NCI-H2196 treated with DMSO at 0.1 percent for 48 hours (cell line): Measurements from ENCODE around the gene APOB.

Experiments
- DNase-seq: peaks from one replicate; lab custom pipeline; 2025; ENCODE audit not compliant: unreplicated experiment; lab: John Stamatoyannopoulos, UW

The APOB gene, protein sequence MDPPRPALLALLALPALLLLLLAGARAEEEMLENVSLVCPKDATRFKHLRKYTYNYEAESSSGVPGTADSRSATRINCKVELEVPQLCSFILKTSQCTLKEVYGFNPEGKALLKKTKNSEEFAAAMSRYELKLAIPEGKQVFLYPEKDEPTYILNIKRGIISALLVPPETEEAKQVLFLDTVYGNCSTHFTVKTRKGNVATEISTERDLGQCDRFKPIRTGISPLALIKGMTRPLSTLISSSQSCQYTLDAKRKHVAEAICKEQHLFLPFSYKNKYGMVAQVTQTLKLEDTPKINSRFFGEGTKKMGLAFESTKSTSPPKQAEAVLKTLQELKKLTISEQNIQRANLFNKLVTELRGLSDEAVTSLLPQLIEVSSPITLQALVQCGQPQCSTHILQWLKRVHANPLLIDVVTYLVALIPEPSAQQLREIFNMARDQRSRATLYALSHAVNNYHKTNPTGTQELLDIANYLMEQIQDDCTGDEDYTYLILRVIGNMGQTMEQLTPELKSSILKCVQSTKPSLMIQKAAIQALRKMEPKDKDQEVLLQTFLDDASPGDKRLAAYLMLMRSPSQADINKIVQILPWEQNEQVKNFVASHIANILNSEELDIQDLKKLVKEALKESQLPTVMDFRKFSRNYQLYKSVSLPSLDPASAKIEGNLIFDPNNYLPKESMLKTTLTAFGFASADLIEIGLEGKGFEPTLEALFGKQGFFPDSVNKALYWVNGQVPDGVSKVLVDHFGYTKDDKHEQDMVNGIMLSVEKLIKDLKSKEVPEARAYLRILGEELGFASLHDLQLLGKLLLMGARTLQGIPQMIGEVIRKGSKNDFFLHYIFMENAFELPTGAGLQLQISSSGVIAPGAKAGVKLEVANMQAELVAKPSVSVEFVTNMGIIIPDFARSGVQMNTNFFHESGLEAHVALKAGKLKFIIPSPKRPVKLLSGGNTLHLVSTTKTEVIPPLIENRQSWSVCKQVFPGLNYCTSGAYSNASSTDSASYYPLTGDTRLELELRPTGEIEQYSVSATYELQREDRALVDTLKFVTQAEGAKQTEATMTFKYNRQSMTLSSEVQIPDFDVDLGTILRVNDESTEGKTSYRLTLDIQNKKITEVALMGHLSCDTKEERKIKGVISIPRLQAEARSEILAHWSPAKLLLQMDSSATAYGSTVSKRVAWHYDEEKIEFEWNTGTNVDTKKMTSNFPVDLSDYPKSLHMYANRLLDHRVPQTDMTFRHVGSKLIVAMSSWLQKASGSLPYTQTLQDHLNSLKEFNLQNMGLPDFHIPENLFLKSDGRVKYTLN (N-terminal part only)

DNA sequence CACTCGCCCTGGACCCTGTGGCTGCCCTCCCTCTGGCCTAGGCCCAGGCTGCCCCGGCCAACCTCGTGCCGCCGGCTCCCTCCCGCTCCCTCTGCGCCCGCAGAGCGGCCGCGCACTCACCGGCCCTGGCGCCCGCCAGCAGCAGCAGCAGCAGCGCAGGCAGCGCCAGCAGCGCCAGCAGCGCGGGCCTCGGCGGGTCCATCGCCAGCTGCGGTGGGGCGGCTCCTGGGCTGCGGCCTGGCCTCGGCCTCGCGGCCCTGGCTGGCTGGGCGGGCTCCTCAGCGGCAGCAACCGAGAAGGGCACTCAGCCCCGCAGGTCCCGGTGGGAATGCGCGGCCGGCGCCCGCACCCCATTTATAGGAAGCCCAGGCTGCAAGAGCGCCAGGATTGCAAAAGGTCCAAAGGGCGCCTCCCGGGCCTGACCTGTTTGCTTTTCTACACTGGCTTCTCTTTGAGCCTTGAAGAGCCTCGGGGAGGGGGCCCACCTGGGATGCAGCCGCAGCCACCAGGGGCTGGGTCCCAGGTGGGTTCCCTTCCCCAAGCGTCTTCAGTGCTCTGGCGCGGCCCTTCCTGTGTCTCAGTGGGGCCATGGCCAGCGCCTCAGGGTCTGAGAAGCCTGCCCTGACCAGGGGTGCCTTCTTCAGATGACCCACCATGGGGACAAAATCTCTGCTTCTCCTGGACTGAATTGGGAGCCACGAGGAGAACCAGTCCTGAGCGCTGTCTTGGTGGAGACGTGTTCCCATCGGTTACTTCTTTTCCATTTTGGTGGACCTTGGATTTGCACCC is at the start of gene APOB:
APOB (minus strand) TSS at position 330 of the 789 bp plus-strand sequence; CDS start at position 202, 128 bp downstream.
- no peak for DNase-seq

DNA sequence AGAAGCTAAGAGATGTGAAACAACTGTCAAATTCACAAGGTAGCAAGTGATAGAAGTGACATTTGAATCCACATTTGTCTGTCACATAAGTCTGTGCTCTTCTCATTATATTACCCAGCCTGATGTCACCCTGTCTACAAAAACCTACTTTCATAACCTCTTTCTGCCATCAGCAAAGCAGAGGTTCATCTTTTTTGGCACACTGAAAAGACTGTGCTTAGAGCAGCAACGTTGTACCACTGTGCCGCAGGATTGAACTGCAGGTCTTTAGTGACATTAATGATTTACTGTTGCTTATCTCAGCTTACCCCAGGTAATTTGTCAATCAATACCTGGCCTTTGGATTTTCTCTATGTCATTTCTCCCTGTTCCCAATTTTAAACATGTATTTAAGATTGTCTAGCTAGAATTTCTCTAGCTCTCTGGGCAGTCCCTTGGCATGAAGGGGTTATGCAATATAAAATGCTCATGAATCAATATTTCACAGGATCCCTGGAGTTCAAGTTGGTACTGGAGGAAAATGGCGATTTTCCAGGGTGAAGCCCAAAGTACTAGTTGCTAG is 48.5 kb upstream of the APOB start:
- DNase-seq = no peak

DNA sequence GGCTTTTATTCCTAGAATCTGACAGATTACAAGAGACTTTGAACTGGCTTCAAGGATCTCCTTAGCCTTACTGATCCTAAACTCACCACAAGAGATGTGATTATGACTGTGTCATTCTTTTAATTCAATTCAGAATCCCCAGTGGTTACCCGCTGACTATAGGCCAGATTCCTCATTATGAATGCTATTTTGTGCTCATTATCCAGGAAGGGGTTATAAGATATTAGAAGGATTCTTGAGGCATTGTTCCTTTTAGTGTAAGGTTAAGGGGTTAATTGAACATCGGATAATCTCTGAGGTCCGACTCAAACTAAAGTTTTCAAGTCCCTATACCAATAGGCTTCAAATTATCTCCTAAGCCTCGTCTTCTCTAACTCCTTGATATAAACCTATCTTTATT is 40.5 kb upstream of the APOB start:
- DNase-seq = no peak

DNA sequence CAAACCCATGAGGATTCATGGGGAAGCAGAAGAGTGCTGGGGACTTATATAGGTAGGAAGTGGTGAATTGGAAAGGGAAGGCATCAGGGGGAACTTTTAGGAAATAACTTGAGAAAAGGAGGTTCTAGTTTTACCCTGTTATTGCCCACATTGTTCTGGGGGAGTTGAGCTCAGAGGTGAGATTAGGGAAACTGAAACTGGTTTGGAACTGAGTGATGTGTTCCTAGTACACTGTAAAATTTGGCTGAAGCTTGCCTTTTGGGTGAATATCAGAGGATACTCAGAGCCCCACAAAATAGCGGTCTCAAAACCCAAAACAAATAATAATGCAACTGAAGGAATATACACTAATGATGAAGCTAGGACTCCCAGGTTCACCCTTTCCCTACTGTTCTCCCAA is 39.6 kb upstream of the APOB start:
- no peak for DNase-seq

DNA sequence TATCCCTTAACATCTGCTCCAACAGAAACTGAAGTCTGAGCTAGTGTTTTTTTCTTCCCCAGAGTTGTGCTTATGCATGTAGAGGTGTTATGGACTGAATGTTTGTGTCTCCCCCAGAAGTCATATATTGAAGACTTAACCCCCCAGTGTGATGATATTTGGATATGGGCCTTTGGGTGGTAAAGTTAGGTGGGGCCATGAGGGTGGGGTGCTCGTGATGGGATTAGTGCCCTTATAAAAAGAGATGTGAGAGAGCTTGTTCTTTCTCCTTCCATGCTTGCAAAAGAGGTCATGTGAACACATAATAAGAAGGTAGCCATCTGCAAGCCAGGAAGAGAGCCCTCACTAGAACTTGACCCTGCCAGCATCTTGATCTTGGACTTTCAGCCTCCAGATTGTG is 34.4 kb upstream of the APOB start:
- DNase-seq = no peak

DNA sequence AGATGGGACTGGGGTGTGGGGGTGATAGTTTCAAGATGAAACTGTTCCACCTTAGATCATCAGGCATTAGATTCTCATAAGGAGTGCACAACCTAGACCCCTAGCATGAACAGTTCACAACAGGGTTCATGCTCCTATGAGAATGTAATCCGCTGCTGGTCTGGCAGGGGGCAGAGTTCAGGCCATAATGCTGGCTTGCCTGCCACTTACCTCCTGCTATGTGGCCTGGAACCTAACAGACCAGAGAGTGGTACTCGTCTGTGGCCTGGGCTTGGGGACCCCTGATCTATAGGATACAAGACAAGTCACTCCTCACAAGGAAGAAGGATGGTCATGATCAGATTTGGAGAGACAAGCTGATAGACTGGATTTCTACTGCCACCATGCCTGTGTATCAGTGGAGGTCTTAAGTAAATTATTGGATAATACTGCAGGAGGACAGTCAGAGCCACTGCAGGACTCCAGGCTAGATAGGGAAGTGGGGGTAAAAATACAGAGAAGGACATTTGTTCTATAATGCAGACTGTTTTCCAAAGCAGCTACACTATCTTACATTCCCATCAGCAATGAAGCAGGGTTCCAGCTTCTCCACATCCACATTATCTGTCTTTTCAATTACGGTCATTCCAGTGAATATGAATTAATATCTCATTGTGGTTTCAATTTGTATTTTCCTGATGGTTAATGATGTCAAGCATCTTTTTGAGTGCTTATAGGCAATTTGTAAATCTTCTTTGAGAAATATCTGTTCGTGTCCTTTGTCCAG is 28.8 kb upstream of the APOB start:
- no peak for DNase-seq

DNA sequence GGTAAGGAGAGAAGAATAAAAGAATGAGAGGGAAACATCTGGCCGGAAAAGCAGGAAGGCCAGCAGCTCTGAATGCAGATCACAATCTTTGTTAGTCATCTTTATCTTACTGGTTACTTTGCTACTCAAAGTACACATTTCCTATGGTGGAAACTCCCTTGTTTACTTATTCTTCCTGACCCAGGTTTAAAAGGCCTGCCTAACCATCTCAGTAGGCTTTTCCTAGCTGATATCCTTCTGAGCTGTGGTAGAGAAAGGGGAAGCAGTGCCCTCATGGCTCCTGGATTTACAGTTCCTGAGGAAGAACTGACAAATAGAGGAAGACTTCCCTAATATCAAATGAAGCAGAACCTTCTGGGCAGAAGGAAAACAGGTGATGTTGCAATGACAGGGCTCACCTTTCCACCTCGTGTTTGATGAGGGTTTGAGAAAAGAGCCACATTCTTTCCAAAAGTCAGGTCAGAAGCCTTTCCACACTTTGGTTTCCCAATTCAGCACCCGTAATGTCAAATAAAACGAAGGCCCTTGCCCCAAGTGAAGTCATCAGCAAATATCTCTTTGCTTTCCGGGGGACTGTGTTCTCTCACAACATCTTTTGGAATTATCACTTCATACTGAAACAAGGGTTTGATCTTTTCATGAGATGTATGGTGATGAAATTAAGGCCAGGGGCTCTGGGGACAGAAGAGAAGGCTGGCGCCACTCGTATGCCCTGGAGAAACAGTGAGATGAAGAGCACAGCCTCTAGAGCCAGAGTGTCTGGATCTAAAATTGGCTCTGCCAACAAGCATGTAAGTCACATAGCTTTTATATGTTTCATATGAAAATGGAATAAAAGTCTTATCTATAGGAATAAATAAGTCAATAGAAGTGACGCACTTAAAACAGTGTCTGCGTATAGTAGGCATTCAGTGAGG is 26.7 kb upstream of the APOB start:
- no peak for DNase-seq

DNA sequence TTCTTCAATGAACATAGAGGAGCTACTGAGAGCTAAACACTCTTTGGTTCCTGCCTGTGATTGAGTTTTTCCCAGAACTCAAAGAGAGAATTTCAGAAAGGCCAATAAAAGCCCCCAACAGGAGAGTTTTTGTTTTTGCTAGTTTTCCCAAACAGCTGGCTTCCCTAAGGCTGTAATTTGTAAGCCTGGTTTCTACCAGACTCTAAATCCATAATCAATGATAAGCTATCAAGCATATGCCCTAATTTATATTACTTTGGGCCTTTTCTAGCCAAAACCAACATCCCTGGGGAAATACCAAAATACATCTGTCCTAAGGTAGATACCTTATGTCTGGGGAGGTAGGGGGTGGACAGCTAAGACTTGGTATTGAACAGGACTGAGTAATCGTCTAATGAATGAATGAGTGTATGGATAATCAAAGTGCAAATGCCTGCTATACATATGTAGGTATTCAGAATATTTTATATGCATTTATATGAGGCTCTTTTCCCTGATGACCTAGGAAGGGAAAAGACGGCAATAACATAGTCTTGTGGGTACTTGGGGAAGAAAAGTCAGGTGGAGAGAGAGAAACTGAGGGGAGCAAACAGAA is 26.0 kb upstream of the APOB start:
- no peak for DNase-seq

DNA sequence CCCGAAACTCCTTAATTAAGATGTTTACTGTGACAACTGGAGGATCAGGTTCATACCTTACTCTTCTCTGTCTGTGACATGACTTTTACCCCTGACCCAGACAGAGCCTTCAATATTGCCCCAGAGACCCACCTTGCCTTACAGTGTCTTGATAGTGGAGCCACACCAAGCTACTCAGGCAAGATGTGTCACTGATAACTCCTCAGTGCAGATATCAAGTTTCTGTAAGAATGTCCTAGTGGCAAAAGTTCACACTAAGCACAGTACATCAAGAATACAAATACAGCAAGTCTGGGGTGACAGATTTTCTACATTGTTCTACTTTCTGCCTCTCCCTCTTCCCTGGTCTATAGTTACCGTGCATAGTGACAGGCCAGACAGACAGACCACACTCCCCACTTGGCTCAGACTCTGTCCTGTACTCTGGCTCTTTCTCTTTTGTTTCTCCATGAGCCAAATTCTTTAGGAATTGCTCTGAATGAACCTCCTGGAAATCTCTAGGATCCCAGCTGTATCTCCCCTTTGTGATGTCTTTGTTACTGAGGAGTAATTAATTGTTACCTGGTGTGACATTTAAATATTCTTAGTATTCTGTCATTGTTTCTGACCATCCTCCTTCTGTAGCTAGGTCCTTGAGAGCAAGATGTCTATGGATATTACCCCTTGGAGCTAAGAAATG is 24.1 kb upstream of the APOB start:
- DNase-seq = no peak

DNA sequence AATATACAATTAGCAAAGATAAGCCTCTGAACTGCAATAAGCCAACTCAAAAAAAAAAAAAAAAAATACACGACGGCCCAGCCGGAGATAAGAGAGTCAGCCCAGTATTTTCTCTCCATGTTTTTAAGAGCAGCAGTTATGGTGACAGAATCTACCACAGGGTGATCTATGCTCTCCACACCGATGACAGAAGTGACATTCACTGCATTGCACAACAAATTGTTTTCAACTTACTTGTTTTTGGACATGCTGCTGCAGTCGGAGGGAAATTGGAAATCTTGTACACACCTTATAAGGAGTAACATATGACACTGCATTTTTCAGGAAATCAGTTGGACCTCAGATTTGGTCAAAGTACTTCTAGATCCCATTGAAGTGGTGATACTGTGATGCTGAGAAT is 23.3 kb upstream of the APOB start:
- no peak for DNase-seq

DNA sequence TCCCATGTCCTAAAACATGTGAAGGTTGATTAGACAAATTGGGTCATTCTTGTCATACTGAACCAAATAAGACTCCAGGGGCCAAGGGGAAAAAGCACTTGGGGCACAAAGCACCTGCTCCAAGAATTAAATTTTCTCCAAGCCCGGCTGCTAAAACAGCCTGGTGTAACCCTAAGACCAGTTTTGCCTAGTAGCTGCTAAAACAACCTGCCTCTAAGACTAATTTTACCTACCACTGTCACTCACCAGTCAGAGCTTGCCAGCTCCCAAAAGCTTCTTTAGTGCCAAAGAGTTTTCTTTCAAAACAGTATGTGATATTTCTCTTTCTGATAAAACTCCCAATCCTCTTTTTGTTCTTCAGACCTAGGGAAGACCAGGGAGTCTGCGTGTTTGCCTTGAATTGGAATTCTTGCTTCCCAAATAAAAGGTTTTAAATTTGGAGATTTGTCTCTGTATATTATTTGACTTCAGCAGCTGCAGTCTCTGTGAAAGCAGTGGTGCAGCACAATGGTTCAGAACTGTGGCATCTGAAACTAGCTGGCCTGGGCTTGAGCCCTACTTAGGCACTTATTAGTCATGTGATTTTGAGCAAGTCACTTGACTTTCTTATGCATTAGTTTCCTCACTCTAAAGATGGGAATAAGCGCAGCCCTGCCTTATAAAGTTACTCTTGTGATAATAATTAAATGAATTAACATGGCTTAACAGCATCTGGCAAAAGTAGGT is 16.2 kb upstream of the APOB start:
- no peak for DNase-seq

DNA sequence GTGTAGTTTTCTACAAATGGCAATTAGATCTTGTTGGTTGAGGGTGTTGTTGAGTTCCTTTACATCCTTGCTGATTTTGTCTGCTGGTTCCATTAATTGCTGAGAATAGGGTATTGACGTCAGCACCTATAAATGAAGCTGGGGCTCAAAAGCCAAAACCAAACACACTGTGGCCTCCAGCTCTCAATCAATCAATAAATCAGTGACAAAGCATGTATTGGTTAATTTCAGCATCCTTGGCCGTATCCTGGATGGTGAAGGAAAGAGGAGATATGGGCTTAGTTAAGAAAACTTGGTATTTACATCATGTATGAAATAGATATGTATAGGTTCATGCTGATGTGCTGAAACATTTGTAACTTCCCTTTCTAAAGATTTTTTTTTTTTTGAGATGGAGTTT is 13.2 kb upstream of the APOB start:
- no peak for DNase-seq

DNA sequence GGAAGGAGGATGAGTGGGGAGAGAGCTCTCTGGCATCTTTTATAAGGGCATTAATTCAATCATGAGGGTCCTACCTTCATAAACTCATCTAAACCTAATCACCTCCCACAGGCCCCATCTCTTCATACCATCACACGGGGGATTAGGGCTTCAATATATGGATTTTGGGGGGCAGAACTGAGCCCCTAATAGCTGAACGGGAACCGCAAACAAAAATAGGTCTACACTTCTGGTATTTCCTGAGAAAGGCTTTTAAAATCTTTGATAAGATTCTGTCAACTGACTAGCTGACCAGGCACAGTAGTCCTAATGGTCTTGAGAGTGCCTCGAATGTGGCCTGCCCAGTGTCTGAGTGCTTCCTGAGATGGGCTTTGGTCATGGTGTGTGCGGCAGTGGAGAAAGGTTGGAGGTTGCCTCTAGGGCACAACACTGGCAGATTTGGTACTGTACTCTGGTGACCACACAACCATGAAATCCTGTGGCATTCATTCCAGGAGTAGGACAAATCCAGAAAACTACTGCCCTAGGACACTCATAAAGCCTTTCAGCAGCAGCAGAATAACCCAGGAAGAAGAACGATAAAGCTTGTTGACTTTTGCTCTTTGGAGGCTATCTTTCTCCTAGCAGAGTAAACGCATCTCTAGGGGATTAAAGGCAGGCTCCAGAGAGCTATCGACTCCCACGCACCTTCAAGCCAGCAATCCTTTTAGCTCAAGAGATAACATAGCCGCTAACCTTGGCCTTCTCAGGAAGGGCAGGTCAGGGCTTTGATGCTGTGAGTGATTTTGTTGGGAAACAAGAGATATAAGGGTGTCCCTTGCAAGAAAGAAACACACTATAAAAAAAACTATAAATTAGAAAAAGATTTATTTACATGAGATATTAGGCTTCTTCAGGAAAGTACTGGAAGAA is 12.3 kb upstream of the APOB start:
- DNase-seq = no peak

DNA sequence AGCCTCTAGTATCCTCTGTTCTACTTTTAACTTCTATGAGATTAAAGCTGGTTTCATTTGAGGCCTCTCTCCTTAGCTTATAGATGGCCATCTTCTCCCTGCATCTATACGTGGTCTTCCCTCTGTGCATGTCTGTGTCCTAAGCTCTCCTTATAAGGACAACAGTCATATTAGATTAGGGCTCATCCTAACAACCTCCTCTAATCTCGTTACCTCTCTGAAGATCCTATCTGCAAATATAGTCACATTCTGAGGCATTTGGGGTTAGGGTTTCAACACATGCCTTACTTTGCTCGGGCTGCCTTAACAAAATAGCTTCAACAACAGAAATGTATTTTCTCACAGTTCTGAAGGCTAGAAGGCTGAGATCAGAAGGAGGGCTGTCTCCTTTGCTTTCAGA is 11.6 kb upstream of the APOB start:
- DNase-seq = no peak

DNA sequence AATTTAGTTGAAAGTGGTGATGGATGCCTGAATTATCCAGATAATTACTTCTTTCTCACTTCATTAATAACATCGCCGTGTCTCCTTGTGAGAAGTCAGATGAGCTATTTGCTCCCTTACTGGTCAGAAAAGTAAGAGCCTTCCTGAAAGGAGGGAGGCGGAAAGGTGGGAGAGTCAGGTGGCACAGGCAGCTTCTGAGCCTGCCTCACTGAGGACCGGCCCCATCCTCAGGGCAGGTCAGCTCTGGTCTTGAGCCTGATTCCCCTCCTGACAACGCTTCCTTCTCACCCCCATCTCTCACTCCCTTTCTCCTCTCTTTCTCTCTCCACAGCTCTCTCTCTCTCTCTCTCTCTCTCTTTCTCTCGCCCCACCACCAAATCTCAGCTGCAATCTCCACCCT is 10.1 kb upstream of the APOB start:
- no peak for DNase-seq

DNA sequence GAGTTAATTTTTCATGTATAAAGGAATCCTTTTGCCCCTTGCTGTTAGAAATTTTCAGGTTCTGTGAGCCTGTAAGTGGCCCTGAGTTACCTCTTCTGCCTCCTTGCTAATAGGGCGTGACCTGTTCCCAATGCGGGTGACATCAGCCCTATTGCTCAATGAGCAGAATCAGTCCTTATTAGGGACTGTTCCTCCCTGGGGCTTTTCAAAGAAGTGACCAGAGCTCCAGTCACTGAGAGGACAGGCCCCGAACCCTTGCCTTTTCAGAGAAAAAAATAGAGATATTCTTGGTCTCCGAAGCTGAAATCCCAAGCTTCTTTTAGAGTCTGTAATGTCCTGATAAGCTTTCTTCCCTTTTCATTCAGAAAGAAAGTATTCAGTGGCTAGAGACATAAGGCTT is 8.2 kb upstream of the APOB start:
- no peak for DNase-seq
